K562 (cell line): Measurements from ENCODE around the gene HEMGN. TPM values are rescaled to one million over a fixed set of nuclear protein-coding genes. Genes with fewer than 3 reads are reported as not detected.

Experiments
- CBX3 ChIP-seq, 2 experiments: IDR thresholded peaks; 1 replicate in 1 of 2; 2 replicates in 1 of 2; pipeline ENCODE4 v1.6.1; 2012; ENCODE audit warnings: inconsistent platforms in 2 of 2, low read length in 2 of 2, borderline replicate concordance in 1 of 2, control low read depth in 1 of 2
- EP400 ChIP-seq: fragments of 450-650 bp; IDR thresholded peaks from 2 replicates; pipeline ENCODE4 v1.6.1; 2017; ENCODE audit warnings: antibody characterized with exemption, mild to moderate bottlenecking, moderate library complexity
- EWSR1 ChIP-seq: fragments of 450-650 bp; IDR thresholded peaks from 2 replicates; pipeline ENCODE4 v1.6.1; 2018; ENCODE audit warnings: borderline replicate concordance, mild to moderate bottlenecking, low read depth, moderate library complexity; ENCODE audit not compliant: partially characterized antibody
- FIP1L1 ChIP-seq: fragments of 200-400 bp; formaldehyde crosslinking; IDR thresholded peaks from 2 replicates; pipeline ENCODE4 v1.6.1; 2018; ENCODE audit warnings: mild to moderate bottlenecking, low read depth, low read length; ENCODE audit not compliant: poor library complexity, severe bottlenecking
- FOSL1 ChIP-seq: fragments of 200-800 bp; sonication (Bioruptor generic); conservative IDR thresholded peaks from 2 replicates; pipeline ENCODE4 v1.6.1; 2016; ENCODE audit warnings: missing genetic modification characterization, missing compliant biosample characterization
- HDAC6 ChIP-seq: IDR thresholded peaks from 2 replicates; pipeline ENCODE4 v1.6.1; 2012; ENCODE audit warnings: low read depth, mild to moderate bottlenecking, control low read depth, inconsistent platforms, low read length, moderate library complexity
- LEF1 ChIP-seq: fragments of 450-650 bp; IDR thresholded peaks from 2 replicates; pipeline ENCODE4 v1.6.1; 2016; ENCODE audit warnings: mild to moderate bottlenecking
- MCM2 ChIP-seq: fragments of 450-650 bp; IDR thresholded peaks from 2 replicates; pipeline ENCODE4 v1.6.1; 2017; ENCODE audit warnings: low read depth, mild to moderate bottlenecking
- MECOM ChIP-seq: fragments of 250-450 bp; sonication (Bioruptor Pico); IDR thresholded peaks from 2 replicates; pipeline ENCODE4 v1.8.0; 2022; ENCODE audit warnings: inconsistent platforms
- MYBL2 ChIP-seq, 2 experiments: fragments of 450-650 bp in 1 of 2; sonication (generic) in 1 of 2; formaldehyde crosslinking in 1 of 2; IDR thresholded peaks; 2 replicates each; pipeline versions ENCODE4 v1.6.1 to v1.8.1; 2017 to 2022; ENCODE audit warnings: borderline replicate concordance in 1 of 2, inconsistent platforms in 1 of 2, low read depth in 1 of 2, mild to moderate bottlenecking in 1 of 2, missing genetic modification reagents in 1 of 2, moderate library complexity in 1 of 2
- NCOA6 ChIP-seq: fragments of 450-650 bp; IDR thresholded peaks from 2 replicates; pipeline ENCODE4 v1.6.1; 2017; ENCODE audit warnings: mild to moderate bottlenecking
- NR4A1 ChIP-seq, 2 experiments: fragments of 250-450 bp in 1 of 2; fragments of 450-650 bp in 1 of 2; sonication (Bioruptor Pico) in 1 of 2; IDR thresholded peaks; 2 replicates each; pipeline versions ENCODE4 v1.4.0 to v1.6.1; 2016 to 2020; ENCODE audit warnings: mild to moderate bottlenecking in 2 of 2, missing compliant biosample characterization in 1 of 2, missing genetic modification characterization in 1 of 2, moderate library complexity in 1 of 2
- PKNOX1 ChIP-seq: fragments of 450-650 bp; IDR thresholded peaks from 2 replicates; pipeline ENCODE4 v1.6.1; 2016
- POLR2A ChIP-seq: fragments of 450-650 bp; conservative IDR thresholded peaks from 2 replicates; pipeline ENCODE4 v1.6.1; 2016
- RBBP5 ChIP-seq: fragments of 200-600 bp; sonication (generic); IDR thresholded peaks from 2 replicates; pipeline ENCODE4 v1.6.1; 2012; ENCODE audit warnings: borderline replicate concordance, mild to moderate bottlenecking, low read length, control low read depth, inconsistent platforms; ENCODE audit not compliant: insufficient read depth, poor library complexity, severe bottlenecking
- RFX1 ChIP-seq: fragments of 450-650 bp; IDR thresholded peaks from 2 replicates; pipeline ENCODE4 v1.6.1; 2016; ENCODE audit warnings: mild to moderate bottlenecking, moderate library complexity
- SAFB ChIP-seq: fragments of 200-400 bp; formaldehyde crosslinking; IDR thresholded peaks from 2 replicates; pipeline ENCODE4 v1.6.1; 2017; ENCODE audit warnings: low read depth, low read length, borderline replicate concordance
- TEAD4 ChIP-seq, 2 experiments: sonication (generic) in 1 of 2; formaldehyde crosslinking in 1 of 2; IDR thresholded peaks; 2 replicates each; pipeline versions ENCODE4 v1.6.1 to v1.8.0; 2012 to 2022; ENCODE audit warnings: borderline replicate concordance in 1 of 2, inconsistent platforms in 1 of 2, low read length in 1 of 2, mild to moderate bottlenecking in 1 of 2, missing genetic modification reagents in 1 of 2
- ZBTB5 ChIP-seq: fragments of 450-650 bp; IDR thresholded peaks from 2 replicates; pipeline ENCODE4 v1.6.1; 2017; ENCODE audit warnings: antibody characterized with exemption
- ZKSCAN3 ChIP-seq: fragments of 250-450 bp; sonication (Bioruptor Pico); IDR thresholded peaks from 2 replicates; pipeline ENCODE4 v1.4.0; 2020
- ZKSCAN8 ChIP-seq: fragments of 200-800 bp; sonication (Bioruptor generic); IDR thresholded peaks from 2 replicates; pipeline ENCODE4 v1.6.1; 2016; ENCODE audit warnings: missing genetic modification characterization, missing compliant biosample characterization
- ZNF354B ChIP-seq: fragments of 250-450 bp; sonication (Bioruptor Pico); IDR thresholded peaks from 2 replicates; pipeline ENCODE4 v1.4.0; 2020
- ZNF511 ChIP-seq: sonication (generic); formaldehyde crosslinking; IDR thresholded peaks from 2 replicates; pipeline ENCODE4 v1.8.0; 2022; ENCODE audit warnings: mild to moderate bottlenecking, missing genetic modification reagents
- ZNF644 ChIP-seq: fragments of 200-800 bp; sonication (Bioruptor generic); IDR thresholded peaks from 2 replicates; pipeline ENCODE4 v1.6.1; 2016; ENCODE audit warnings: low read depth, missing genetic modification characterization, missing compliant biosample characterization
- ZNF699 ChIP-seq: fragments of 250-450 bp; sonication (Bioruptor Pico); IDR thresholded peaks from 2 replicates; pipeline ENCODE4 v1.8.0; 2021; ENCODE audit warnings: mild to moderate bottlenecking, moderate library complexity; ENCODE audit not compliant: insufficient replicate concordance
- ZNF77 ChIP-seq: fragments of 250-450 bp; sonication (Bioruptor Pico); IDR thresholded peaks from 2 replicates; pipeline ENCODE4 v1.5.0; 2020
- polyA plus RNA-seq, 8 experiments: library from polyadenylated mRNA; depleted of rRNA in 4 of 8; stranded (reverse) in 5 of 8; unstranded in 3 of 8; fragments of >200 nt; fragmentation: Nextera tagmentation in 2 of 8; fragmentation: Illumina TruSeq in 1 of 8; extraction: Ambion mirVana in 2 of 8; extraction: Trizol in 1 of 8; gene quantifications; 2 replicates each; pipeline versions ENCODE4 v1.2.1 to v1.2.3, GENCODE V29; 2011 to 2014; ENCODE audit warnings: inconsistent platforms in 1 of 8, missing spikeins in 1 of 8
- total RNA-seq, 7 experiments: library from RNA; depleted of rRNA in 6 of 7; stranded (reverse); fragments of >200 nt in 6 of 7; fragmentation: Illumina TruSeq in 2 of 7; extraction: Trizol in 2 of 7; gene quantifications; 2 replicates each; pipeline versions ENCODE4 v1.2.1 to v1.2.3, GENCODE V29; 2011 to 2021; ENCODE audit warnings: low replicate concordance in 1 of 7

The HEMGN gene
- total and polyA plus RNA-seq, 9 of the 15 experiments (the other 6 are each of a cell fraction or from before 2014, with no cell fraction given) = 56.3 to 258 (median 137) TPM

- TF ChIP-seq SAFB = no peak
- no peak for TF ChIP-seq NR4A1 (CRISPR knock-in tag; IDR thresholded peaks at IDR 0.05)
- TF ChIP-seq NR4A1 (tag; IDR thresholded peaks at IDR 0.05) = peak; percentile 39; the same call in 1 of the 2 replicates
- peak; percentile 87 for TF ChIP-seq LEF1
- TF ChIP-seq ZNF77 (CRISPR knock-in tag) = no peak
- no peak for TF ChIP-seq MYBL2 (IDR thresholded peaks at IDR 0.05; ENCODE audit: low read depth)
- TF ChIP-seq MYBL2 (CRISPR knock-in tag; IDR thresholded peaks at IDR 0.05; ENCODE audit: borderline replicate concordance) = no peak
- TF ChIP-seq ZNF699 (CRISPR knock-in tag) = no peak
- peak; percentile 99 for TF ChIP-seq TEAD4 (IDR thresholded peaks at IDR 0.05; ENCODE audit: low read length)
- no peak for TF ChIP-seq TEAD4 (CRISPR knock-in tag; IDR thresholded peaks at IDR 0.05; ENCODE audit: borderline replicate concordance)
- peak; percentile 84 for TF ChIP-seq PKNOX1
- no peak for TF ChIP-seq ZBTB5
- TF ChIP-seq ZNF354B (CRISPR knock-in tag) = no peak
- no peak; the same call in 1 of the 2 replicates for TF ChIP-seq MECOM (CRISPR knock-in tag)
- TF ChIP-seq ZKSCAN3 (CRISPR knock-in tag) = no peak
- no peak for TF ChIP-seq ZNF644 (tag)
- no peak; the same call in 1 of the 2 replicates for TF ChIP-seq NCOA6
- peak; percentile 63 for TF ChIP-seq FOSL1 (tag)
- peak; percentile 54 for TF ChIP-seq RFX1
- TF ChIP-seq ZKSCAN8 = 0 out of 2 replicates have a peak, but pooled peaks have one; percentile 40
- peak; percentile 31 for TF ChIP-seq RBBP5
- peak; percentile 71; the same call in 1 of the 2 replicates for TF ChIP-seq POLR2A
- TF ChIP-seq ZNF511 (CRISPR knock-in tag) = no peak
- peak; percentile 64 for TF ChIP-seq EP400
- no peak for TF ChIP-seq EWSR1
- TF ChIP-seq HDAC6 = no peak
- no peak for TF ChIP-seq FIP1L1
- peak in 1 of 2 experiments; percentile 87; a peak in 2 of 3 replicates for TF ChIP-seq CBX3 (IDR thresholded peaks at IDR 0.05; ENCODE audit: borderline replicate concordance in 1 of 2, low read length in 2 of 2)
- no peak for TF ChIP-seq MCM2
Observed at GRCh38 chr9:97938081-97938644, at the start of gene HEMGN (continued).
